ENCODE data around the gene AKAP8.

- no peak for TF ChIP-seq POLR2A (IDR thresholded peaks at IDR 0.05; ENCODE audit: low read depth, low read length)
- no peak for TF ChIP-seq FOS (IDR thresholded peaks at IDR 0.05; ENCODE audit: low read depth, low read length)
- TF ChIP-seq, protein P1, sequence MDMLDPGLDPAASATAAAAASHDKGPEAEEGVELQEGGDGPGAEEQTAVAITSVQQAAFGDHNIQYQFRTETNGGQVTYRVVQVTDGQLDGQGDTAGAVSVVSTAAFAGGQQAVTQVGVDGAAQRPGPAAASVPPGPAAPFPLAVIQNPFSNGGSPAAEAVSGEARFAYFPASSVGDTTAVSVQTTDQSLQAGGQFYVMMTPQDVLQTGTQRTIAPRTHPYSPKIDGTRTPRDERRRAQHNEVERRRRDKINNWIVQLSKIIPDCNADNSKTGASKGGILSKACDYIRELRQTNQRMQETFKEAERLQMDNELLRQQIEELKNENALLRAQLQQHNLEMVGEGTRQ (IDR thresholded peaks at IDR 0.05; ENCODE audit: low read depth, low read length), result no peak
- no peak for TF ChIP-seq SMC3 (IDR thresholded peaks at IDR 0.05; ENCODE audit: low read depth, low read length)
These were observed 39.5 kb downstream of the AKAP8 start for GRCh38 chr19:15340086-15340485.

All from IMR-90 (cell line).